Measurements from ENCODE around the gene FBXO42. TPM values are rescaled to one million over a fixed set of nuclear protein-coding genes. Genes with fewer than 3 reads are reported as not detected.

The FBXO42 gene
- polyA plus RNA-seq, 3 donors: 11.6 to 18.4 (median 16.9) TPM

- Histone ChIP-seq H3K27ac (ENCODE audit: low read depth in 1 of 2, low read length in 2 of 2) (peak overlapping the region; percentile 59 to 81), H3K79me2 (ENCODE audit: insufficient read depth, low read length) (peaks cover 98% of the 10 kb centered on the region), H3K4me2 (replicated peaks; ENCODE audit: extremely low read depth, low read length, poor library complexity, severe bottlenecking) (peak overlapping the region; percentile 62), H4K20me1 (ENCODE audit: insufficient read depth, low read length) (peaks cover 97% of the 10 kb centered on the region), H3K36me3 (replicated peaks in 1 of 2; ENCODE audit: control insufficient read depth in 1 of 2, insufficient read depth in 2 of 2, low read length in 2 of 2) (peaks cover under 1 to 11% of the 10 kb centered on the region in 2 donors), H2AFZ (ENCODE audit: insufficient read depth, low read depth, low read length, poor library complexity, severe bottlenecking) (no peak overlapping the region), H3K9me3 (replicated peaks in 1 of 2; ENCODE audit: control insufficient read depth in 1 of 2, insufficient read depth in 1 of 2, low read length in 2 of 2) (no peaks in the 10 kb centered on the region), H3K9ac (ENCODE audit: insufficient read depth, low read length, poor library complexity, severe bottlenecking) (peak overlapping the region; percentile 28), H3K4me3 (replicated peaks in 1 of 3; ENCODE audit: low read depth in 2 of 3, low read length in 3 of 3) (peak overlapping the region in 2 of 3 experiments; percentile 31 to 67), H3K27me3 (ENCODE audit: control insufficient read depth in 2 of 2, insufficient read depth in 2 of 2, low read length in 2 of 2) (no peaks in the 10 kb centered on the region), H3K4me1 (ENCODE audit: control insufficient read depth in 1 of 2, insufficient read depth in 2 of 2, low read length in 2 of 2) (peaks cover 30 to 53% of the 10 kb centered on the region in 2 donors)
- DNase-seq: peak in 2 of 3 donors; percentile 34 to 36
- intact Hi-C loops (cut with micrococcal nuclease): no loop called here
- Mint-ChIP-seq H3K36me3 (peaks cover 20 to 26% of the 10 kb centered on the region in 2 donors), H3K27me3 (ENCODE audit: low read depth in 3 of 3) (peaks cover 0 to 1% (median 0%) of the 10 kb centered on the region in 3 donors), H3K9me3 (no peaks in the 10 kb centered on the region), H3K4me1 (peaks cover 66% of the 10 kb centered on the region), H3K27ac (peak overlapping the region; percentile 66 to 91 (median 85)), H3K4me3 (peak overlapping the region; percentile 63 to 83)
- no peak for TF ChIP-seq CTCF (IDR thresholded peaks at IDR 0.05)
- WGBS (ENCODE audit: insufficient coverage): 30% methylated on average over 5 of the region's 14 CpGs
Measured at GRCh38 chr1:16387201-16388188, 35.2 kb upstream of the FBXO42 start.

- WGBS (ENCODE audit: insufficient coverage): 14% methylated on average over 3 of the region's 5 CpGs
- peaks cover 0 to 5% of the 10 kb centered on the region in 2 donors for H3K36me3 ChIP-seq (replicated peaks in 1 of 2; ENCODE audit: control insufficient read depth in 1 of 2, insufficient read depth in 2 of 2, low read length in 2 of 2)
- Mint-ChIP-seq H3K36me3 (peaks cover 16 to 20% of the 10 kb centered on the region in 2 donors), H3K4me1 (peaks cover 58% of the 10 kb centered on the region), H3K27ac (peak overlapping the region; percentile 66 to 91 (median 85)), H3K9me3 (no peaks in the 10 kb centered on the region), H3K4me3 (no peak overlapping the region), H3K27me3 (ENCODE audit: low read depth in 3 of 3) (peaks cover 0 to 1% (median 0%) of the 10 kb centered on the region in 3 donors)
- H3K79me2 ChIP-seq (ENCODE audit: insufficient read depth, low read length): peaks cover 98% of the 10 kb centered on the region
- H3K9me3 ChIP-seq (replicated peaks in 1 of 2; ENCODE audit: control insufficient read depth in 1 of 2, insufficient read depth in 1 of 2, low read length in 2 of 2): no peaks in the 10 kb centered on the region
- H4K20me1 ChIP-seq (ENCODE audit: insufficient read depth, low read length): peaks cover 97% of the 10 kb centered on the region
- H3K4me1 ChIP-seq (ENCODE audit: control insufficient read depth in 1 of 2, insufficient read depth in 2 of 2, low read length in 2 of 2): peaks cover 27 to 48% of the 10 kb centered on the region in 2 donors
- H3K4me2 ChIP-seq (replicated peaks; ENCODE audit: extremely low read depth, low read length, poor library complexity, severe bottlenecking): peak overlapping the region; percentile 62
- peak overlapping the region; percentile 59 to 81 for H3K27ac ChIP-seq (ENCODE audit: low read depth in 1 of 2, low read length in 2 of 2)
- no peak for DNase-seq
- no peak overlapping the region for H3K9ac ChIP-seq (ENCODE audit: insufficient read depth, low read length, poor library complexity, severe bottlenecking)
- intact Hi-C loops (cut with micrococcal nuclease): no loop called here
- H3K27me3 ChIP-seq (ENCODE audit: control insufficient read depth in 2 of 2, insufficient read depth in 2 of 2, low read length in 2 of 2): no peaks in the 10 kb centered on the region
- TF ChIP-seq CTCF (IDR thresholded peaks at IDR 0.05): no peak
- H2AFZ ChIP-seq (ENCODE audit: insufficient read depth, low read depth, low read length, poor library complexity, severe bottlenecking): no peak overlapping the region
- peak overlapping the region in 1 of 3 experiments; percentile 67 for H3K4me3 ChIP-seq (replicated peaks in 1 of 3; ENCODE audit: low read depth in 2 of 3, low read length in 3 of 3)
Measured at GRCh38 chr1:16386454-16387113, 34.3 kb upstream of the FBXO42 start.

Measured in CD14-positive monocyte (primary cell).